Measurements from ENCODE around the gene BATF3.
"Not testable (repeated sequence)": the region's sequence is repeated elsewhere in the genome, so short reads cannot be mapped to it uniquely, and the experiment has no call there.

Gene BATF3

DNA sequence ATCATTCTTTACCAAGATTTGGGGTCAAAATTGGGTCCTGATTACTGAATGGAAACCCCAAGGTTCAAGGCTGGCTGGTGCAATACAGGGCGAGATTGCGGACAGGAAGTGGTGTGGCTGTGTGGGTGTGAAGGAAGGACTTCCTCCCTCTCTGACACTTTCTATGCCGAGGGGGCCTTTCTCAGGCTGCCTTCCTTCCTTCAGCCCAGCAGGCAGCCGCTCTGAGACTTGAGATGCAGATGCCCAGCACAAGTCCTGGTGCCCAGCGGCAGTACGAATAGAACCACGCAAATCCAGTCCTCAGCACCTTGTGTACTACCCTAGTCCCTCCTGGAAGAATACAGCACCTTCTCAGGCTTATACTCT lies 16.3 kb downstream of the BATF3 start:
- no peak for DNase-seq

DNA sequence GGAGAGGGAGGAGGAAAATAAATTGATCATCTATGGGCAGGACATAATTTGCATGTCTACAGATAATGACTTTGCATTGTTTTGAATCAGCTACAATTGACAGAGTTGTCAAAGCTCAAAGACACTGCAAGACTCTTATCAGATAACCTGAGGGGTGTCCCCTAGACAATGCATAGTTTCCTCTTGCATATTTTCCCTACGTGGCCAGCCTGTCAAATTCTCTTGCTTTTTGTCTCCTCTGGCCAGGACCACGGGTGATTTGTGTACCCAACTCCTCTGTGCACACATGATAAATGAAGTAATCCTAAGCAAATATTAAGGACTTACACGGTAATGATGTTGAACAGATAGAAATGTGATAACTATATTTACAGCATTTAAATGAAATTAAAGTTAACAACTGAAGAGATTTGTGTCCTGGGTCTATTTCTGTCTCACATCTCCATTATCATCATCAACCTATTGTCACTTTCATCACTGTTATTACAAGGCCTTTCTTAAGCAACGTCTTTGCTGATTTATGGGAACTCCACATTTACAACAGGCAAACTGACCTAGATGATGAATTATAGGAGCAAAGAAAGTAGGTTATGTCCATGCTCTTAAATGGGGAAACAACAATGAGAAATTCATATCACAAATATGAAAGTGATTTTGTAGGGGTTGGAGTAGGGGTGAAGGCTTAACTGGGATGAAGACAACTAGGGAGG lies 18.8 kb downstream of the BATF3 start:
- DNase-seq = no peak

DNA sequence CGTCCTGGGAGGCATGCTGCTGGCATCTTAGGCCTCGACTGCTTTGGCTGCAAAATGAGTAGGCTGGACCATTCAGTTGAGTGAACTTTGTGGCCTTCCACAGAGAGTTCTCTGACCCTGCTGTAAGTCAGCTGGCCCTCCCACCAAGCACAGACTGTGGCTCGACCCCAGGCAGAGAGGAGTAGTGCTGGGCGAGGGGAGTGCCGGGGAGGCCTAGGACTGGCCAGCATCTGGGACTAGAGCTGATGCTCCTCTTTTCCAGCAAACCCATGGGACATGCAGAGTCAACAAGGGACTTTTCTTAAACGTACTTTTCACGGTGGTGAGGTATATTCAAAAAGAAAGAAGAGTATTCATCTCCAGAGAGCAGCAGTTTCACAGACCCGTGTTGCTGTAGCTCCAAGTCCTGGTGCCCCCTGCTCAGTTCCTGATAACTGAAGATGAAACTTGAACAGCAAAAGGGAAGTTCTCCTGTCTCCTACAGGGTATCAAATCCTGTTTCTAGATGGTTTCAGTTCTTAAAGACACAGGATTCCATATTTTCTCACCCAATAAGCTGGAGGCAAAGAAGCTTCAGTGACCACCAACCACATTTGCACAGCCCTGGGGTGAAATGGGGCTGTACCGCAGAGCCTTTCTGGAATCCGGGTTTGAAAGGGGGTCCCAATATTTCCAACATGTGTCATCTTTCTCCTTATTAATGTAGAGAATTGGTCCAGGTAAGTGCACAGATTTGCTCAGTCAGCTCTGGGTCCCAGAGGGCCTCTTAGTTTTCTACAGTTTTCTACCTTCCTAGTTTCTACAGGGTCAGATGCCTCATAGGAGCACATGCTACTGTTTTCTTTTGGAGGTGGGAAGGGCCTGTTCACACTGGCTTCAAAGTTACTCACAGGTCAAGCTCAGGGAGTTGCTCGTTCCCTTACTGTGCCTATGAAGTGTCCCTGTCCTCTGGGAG lies 20.9 kb downstream of the BATF3 start:
- no peak for DNase-seq

DNA sequence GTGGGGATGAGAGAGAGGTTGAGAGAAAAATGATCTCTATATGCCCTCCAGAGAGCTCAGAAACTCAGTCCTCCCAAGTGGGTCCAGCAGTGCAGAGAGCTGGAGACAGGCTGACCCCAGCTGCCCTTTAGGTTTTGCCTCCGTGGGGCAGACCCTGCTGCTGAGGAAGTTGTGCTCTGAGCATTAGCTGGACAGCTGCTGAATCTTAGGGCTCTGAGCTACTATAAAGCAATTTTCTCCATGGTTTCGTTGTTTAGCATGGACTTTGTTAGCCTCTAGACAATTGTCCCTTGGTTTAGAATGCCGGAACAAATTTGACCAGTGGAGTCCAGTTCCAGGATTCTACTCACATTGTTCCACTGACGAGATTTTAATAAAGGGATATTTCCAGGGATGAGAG lies 22.1 kb downstream of the BATF3 start:
- no peak for DNase-seq

DNA sequence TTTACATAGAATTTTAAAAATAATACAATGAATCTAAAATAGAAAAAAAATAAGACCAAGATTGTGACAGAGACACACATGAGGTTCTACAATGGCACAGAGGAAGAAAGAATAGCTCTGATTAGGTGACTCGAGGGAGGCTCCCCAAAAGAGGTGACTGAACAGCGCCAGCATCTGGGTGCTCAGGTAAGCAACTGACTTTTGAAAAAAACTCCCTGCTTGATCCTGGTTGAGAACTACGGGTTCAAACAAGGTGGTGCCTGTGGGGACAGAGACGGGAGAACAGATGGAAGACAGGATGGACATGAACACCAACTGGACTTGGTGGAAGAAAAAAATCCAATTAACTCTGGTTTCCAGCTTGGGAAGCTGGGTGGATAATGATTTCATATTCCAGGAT lies 22.5 kb downstream of the BATF3 start:
- no peak for DNase-seq

DNA sequence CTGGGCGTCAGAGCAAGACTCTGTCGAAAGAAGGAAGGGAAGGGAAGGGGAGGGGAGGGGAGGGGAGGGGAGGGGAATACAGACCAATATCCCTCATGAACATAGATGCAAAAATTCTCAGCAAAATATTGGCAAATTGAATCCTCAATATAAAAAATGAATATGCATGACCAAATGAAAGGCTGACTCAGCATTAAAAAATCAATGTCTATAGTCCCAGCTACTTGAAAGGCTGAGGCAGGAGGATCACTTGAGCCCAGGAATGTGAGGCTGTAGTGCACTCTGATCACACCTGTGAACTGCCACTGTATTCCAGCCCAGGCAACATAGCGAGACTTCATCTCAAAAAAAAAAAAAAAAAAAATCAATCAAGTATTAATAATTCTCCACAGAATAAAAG lies 24.0 kb downstream of the BATF3 start:
- DNase-seq = no peak

DNA sequence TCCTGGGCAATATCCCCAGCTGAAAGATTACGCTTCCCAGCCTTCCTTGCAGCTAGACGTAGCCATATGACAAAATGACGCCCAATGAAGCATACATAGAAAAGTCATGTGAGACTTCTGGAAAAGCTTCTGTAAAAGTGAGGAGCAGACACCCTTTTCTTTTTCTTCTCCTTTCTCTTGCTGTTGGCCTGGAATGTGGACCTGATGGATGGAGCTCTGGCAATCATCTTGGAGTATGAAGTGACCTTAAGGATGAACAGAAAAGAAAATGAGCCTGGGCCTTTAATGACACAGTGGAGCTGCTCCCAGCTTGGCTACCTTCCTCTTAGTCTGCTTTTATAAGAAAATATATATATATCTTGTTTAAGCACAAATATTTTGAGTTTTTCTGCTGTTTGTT lies 24.8 kb downstream of the BATF3 start:
- DNase-seq = no peak

DNA sequence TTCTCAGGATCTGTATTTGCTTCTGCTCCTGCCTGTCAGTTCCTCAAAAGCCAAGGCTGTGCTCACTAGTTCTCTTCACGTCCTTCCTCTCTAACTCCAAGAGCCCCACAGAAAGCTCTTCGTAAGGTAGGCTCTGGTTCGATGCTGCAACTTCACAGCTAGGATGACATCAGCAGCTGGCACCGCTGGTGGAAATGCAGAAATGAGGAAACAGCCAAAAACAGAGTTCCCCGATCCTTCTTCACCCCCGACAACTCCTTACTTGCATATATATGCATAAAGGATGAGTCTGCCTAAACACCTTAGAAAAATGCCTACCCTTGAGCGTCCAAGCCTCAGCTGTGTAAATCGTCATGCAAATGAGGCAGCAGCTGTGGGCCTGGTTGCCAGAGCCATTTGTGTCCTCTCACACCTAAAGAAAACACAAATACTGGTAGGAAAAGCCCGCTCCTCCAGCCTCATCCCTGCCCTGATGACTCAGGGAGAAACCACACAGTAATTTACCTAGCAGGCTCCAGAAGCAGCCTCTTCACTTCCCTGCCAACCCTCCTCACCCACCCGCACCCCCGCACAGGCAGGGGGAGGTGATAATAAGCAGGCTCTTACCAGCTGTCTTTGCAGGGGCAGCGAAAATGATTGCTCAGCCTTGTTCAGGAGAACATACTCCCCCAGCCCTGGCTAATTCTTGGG lies 28.2 kb downstream of the BATF3 start:
- peak; percentile 66 for DNase-seq

DNA sequence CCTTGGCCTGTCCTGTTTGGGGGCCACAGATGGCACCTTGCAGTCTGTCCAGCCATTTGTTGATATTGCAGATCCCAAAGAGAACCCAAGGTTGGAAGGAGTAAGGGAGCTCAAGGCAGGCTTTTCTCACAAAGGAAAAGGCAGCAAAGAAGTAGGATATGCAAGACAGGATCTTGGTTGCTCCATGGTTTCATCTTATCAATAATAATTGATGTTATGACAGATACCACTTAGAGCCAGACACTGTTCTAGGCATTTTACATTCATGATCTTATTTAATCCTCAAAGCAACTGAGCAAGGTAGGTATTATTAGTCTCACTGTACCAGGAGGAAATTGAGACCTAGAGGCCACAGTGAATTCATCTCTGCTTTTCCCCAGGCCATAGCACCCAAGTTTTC lies 28.8 kb downstream of the BATF3 start:
- DNase-seq = no peak

DNA sequence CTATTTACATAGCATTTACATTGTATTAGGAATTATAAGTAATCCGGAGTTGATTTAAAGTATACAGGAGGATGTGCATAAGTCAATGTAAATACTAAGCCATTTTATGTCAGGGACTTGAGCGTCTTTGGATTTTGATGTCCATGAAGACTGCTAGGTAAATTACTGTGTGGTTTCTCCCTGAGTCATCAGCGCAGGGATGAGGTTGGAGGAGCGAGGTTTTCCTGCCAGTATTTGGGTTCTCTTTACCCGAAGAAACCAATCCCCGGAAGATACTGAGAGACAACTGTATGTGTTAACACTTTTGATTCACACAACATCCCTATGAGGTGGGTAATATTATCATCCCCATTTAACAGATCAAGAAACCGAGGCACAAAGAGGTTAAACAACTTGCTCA lies 29.3 kb downstream of the BATF3 start:
- DNase-seq = no peak

DNA sequence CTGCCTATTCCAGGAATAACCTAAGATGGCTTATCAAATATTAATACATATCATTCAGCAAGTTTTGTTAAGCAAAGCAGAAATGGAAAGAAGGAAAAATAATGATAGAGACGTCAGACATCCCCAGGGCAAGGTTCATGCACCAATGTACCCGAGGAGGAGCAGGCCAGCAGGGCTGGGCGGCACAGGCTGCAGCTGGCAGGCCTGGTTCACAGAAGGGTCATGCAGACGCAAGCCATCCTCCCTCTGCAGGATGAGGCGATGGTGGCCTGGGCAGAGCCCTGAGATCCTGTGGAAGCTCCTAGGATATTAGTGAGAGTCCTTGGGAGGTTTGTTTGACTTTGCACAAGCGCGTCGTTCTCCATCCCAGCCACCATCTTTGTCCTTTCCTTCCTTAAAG lies 30.0 kb downstream of the BATF3 start:
- DNase-seq = no peak

DNA sequence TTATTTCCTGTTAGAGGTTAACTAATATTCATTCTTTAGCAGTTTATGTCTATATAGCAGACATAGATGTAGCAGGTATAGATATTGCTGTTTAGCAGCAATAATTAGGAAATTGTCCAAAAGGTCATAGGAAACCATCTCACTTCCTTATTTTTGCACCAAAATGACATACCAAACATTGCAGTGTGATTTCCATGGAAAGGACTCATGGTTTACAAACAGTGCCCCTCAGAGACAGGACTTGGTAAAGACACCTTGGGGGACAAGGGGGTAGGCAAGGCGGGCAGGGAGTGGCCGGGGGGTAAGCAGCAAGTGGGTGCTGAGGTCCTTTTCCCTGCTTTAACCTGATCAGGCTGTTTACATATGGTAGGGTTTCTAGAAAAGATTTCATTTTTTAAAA lies 30.5 kb downstream of the BATF3 start:
- DNase-seq = no peak

DNA sequence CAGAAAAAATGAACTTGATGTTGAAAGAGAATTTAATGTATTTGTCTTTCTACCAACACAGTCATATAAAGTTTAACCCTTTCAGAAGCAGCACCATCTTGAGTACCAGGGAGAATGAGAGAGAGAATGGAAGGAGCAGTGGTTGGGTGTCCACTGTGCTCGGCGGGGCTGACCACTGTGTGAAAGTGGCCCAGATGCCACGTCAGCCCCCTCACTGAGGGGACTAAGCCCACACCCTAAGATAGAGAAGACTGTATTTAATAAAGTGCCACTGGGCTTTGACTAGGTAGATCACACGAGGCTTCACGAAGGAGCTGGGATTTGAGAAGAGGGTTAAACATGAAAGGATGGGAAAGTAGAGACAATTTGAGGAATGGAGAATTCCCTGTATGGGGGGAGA lies 31.2 kb downstream of the BATF3 start:
- DNase-seq = no peak

DNA sequence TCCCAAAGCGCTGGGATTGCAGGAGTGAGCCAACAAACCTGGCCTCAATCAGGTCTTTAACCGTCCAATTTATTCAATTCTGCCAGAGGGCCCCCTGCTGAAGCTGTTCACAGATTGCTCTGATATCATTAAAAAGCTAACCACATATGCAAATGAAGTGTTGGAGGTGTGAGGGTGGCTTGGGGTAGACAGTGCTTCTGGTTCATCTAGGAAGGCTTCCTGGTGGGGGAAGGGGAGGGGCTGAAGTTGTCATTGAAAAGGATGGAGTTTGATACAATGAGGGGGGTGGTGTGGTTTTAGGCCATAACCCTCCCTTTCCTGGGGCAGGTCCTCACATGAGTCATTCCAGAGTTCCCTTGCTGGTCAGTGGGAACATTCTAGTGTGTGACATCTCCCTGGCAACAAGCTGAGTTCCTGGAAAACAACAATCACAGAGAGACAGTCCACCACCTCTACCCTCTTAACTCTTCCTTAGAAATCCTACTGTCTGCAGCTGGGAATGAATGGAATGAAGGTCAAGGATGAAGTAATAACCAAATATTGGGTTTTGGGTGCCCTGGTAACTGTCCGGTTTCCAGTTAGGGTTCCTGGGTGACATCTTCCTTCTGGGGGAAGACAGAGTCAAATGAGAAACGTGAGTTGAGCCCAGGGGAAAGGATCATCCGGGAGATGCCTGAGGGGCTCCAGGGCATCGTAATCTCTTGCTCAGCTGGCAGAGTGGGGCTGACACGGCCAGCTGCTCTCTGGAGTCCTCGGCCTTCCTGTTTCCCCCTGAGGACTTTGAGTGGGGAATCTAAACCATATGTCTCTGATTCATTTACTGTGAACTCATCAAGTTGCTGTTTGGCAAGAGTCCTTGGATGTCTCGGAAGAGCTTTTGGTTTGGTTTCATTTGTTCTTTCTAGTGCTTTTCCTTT lies 32.2 kb downstream of the BATF3 start:
- no peak for DNase-seq

DNA sequence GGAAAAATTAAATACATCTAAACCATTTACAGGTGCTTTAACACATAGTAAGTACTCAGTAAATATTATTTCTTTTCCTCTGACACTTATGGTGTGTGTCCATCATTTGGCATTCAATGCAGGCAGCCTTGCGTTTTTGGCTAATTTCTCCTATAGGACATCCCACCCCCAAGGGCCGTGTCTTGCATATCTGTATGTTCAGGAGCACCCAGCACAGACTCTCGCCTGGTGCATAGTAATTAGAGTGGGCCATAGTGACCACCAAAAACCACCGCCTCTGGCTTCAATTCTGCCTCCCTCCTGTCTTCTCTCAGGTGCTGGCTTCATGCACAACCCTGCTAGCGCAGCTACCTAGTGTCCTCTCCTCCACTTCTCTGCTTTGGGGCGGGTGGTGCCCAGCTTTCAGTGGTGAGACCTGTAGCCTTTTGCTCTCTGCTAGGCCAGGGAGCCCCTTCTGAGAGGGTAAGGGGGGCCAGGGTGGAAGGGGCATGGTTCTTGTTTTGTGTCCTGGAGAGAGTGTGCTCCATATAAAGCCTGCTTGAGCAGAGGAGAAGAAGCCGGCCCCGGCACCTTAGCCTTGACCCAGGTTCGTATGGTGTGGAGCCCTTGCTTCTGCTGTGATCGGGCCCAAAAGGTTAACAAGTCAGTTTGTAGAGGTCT lies 33.4 kb downstream of the BATF3 start:
- no peak for DNase-seq

DNA sequence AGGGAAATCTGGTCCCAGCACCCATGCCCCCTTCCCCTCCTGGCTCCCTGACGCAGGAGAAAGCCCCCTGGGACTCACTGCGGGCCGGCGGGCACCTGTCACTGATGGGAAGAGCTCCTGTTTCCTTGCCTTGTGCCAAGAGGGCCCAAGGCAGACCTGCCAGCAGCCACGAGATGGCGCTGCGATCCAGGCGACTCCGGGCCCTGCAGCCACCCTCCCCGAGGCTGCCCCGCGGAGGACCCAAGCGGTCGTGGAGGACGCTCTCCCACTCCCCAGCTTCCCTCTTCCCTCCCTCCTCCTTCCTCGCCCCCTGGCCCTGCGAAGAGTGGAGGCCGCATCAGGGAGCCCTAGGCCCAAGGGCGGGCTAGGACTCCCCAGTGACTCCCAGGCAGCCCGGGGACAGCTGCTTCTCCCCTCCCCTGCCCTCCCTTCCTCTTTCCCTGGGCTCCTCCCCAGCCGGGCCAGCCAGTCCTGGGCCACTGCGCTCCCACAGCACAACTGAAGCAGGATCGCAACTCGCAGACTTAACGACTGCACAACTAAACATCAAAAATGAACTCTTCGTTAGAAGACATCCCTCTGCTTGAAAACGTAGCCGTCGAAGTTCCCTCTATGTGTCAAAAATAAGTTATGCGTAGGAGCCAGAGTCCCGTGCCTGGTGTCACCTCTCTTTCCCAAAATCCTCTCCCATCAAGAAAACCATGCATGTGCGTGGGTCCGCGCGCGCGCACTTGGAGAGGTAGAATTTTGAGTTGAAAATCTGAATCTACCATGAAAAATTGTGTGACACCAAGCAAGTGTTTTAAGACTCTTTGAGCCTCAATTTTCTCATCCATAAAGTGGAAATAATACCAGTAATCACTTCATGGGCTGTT lies 34.2 kb downstream of the BATF3 start:
- peak; percentile 68 for DNase-seq

DNA sequence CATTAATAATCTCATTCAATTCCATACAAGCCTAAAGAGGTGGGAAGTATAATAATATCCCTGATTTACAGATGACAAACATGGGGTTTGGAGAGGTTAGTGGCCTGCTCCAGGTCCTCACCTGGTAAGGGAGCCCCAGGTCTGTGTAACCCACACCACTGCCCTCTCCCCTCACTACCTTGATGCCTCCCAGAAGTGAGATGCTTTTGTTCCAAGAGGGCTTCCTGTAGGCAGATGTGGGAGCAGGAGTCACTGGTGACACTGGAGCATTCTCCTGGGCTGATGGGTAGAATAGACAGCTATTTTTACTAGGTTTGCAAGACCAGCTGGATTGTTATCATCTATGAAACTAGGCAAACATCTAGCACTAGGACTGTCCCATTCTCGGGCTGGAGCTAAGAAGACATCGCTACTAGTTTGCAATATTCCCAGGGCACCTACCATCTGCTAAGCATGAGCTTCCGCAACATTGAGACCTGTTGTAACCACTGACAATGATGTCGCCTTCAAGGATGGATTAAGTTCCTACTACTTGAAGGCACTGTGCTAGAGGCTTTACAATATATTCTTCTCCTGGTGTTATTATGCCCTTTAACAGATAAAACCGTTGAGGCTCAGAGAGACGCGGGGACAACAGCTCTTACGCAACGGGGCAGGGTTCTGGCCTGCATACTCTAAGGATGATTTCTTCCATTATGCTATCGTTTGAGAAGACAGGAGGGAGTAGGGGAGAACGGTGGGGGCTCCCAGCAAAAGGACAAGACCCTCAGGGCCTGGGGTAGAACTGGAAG lies 35.0 kb downstream of the BATF3 start:
- no peak for DNase-seq

DNA sequence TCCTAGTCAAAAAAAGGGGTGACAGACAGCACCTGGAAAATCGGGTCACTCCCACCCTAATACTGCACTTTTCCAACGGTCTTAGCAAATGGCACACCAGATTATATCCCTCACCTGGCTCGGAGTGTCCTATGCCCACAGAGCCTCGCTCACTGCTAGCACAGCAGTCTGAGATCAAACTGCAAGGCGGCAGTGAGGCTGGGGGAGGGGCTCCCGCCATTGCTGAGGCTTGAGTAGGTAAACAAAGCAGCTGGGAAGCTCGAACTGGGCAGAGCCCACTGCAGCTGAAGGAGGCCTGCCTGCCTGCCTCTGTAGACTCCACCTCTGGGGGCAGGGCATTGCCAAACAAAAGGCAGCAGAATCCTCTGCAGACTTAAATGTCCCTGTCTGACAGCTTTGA lies 41.4 kb downstream of the BATF3 start:
- not testable (repeated sequence) for DNase-seq

DNA sequence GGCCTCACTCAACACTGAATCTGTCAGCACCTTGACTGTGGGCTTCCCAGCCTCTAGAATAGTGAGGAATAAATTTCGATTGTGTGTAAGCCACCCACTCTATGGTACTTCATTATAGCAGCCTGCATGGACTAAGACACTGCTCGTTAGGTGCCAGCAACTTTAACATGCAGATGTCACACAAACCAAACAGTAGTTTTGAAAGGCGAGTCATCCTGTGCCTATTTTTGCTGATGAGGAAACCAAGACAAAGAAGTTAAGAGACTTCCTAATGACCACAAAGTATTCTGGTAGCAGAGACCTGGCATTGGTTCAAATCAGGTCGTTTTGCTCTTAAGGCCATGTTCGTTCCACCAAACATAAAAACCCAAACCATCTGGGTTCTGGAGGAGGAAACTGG lies 42.9 kb downstream of the BATF3 start:
- no peak for DNase-seq
